ENCODE data around the gene KCNIP2.

DNA sequence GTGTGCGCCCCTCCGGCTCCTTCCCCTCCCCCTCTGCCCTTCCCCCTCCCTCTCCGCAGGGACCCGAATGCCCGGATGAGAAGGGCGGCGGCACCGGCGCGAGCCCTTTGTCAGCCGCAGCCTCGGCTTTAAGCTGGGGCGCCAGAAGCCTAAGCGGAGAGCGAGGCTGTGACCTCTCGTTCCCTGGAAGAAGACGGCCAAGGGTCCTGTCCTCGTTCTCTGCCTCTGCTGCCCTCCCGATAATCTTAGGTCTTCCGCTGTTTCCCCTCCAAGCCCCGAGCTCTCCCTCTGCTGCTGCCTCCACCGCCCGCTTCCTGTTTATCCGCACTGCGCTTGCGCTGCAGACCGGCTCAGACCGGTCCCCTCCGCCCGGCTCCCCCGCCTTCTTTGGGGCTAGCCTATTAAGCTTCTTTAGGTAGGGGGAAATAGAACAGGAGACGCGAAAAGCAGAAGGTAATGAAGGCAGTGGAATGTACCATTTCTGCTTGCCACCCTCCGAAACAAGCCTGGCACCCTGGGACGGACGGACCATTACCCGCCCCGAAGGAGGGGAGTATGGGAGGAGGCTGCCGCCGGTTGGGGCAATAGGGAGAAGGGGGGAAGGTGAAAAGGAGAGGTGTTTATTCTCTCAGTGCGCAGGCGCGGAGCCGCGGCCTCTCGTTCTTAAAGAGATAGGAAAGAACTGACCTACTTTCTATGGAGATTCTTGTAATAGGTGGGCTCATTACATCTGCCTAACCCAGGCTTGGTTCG lies 25.3 kb downstream of the KCNIP2 start, which contains the start of gene OGA:
- TF ChIP-seq SP1 (IDR thresholded peaks at IDR 0.05) (no peak), TARDBP (IDR thresholded peaks at IDR 0.05) (no peak), FOXK2 (IDR thresholded peaks at IDR 0.05) (peak; percentile 97), ARNT (IDR thresholded peaks at IDR 0.05) (0 out of 2 replicates have a peak, but pooled peaks have one; percentile 21)
- TF ChIP-seq, protein P1, sequence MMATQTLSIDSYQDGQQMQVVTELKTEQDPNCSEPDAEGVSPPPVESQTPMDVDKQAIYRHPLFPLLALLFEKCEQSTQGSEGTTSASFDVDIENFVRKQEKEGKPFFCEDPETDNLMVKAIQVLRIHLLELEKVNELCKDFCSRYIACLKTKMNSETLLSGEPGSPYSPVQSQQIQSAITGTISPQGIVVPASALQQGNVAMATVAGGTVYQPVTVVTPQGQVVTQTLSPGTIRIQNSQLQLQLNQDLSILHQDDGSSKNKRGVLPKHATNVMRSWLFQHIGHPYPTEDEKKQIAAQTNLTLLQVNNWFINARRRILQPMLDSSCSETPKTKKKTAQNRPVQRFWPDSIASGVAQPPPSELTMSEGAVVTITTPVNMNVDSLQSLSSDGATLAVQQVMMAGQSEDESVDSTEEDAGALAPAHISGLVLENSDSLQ (IDR thresholded peaks at IDR 0.05), result no peak

Data from HEK293T (cell line).